Measurements from ENCODE around the gene NFKB2. TPM values are rescaled to one million over a fixed set of nuclear protein-coding genes. Genes with fewer than 3 reads are reported as not detected.

Gene NFKB2
- total and polyA plus RNA-seq, 2 of the 4 experiments (the other 2 are of a cell fraction): 16.1 to 32.3 TPM

DNA sequence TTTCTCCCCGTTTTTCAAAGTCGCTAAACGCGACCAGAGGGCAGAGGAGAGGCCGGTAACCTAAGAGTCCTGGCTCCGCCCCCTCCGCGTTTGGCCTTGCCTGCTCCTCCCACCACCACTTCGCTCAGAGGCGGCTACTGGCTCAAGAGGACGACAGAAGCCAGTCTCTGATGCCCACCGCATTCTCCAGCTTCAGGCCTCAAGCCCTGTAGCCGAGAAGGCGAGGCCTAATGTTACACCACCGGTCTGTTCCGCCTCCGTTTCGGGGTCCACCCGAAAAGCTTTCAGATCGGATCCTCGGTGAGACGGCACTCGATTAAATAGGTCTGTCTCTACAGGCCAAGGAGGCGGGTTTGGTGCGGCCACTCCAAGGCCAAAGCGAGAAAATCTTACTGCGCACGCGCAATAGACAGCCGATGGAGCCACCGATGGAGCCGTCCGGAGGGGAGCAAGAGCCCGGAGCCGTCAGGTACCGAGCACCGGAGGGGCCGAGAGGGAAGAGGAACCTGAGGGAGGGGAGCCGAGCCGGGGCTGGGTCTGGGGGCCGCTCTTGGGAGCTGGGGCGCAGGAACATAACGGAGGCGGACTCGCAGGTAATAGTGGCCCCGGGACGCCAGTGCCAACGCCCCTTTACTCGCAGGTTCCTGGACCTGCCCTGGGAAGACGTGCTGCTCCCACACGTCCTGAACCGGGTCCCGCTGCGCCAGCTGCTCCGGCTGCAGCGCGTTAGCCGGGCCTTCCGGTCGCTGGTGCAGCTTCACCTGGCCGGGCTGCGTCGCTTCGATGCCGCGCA lies 25.4 kb downstream of the NFKB2 start, which contains the start of gene FBXL15:
Gene FBXL15, plus strand, starts transcription at position 123 of the 793 bp plus-strand sequence. Its CDS starts 294 bp downstream, at position 417.
- Histone ChIP-seq H3K18ac (ENCODE audit: low read depth, low read length) (peak within 1 kb of the TSS; percentile 56), H4K91ac (ENCODE audit: insufficient read depth, low read depth, low read length) (peak within 1 kb of the TSS; percentile 97), H3K9me3 (ENCODE audit: control insufficient read depth, insufficient read depth, low read length) (no peaks in the 10 kb centered on the region), H2BK20ac (ENCODE audit: low read depth, low read length) (peak within 1 kb of the TSS; percentile 54), H3K4me3 (ENCODE audit: insufficient read depth, low read depth, low read length) (peak within 1 kb of the TSS; percentile 55), H2BK120ac (ENCODE audit: low read depth, low read length) (peak within 1 kb of the TSS; percentile 95), H3K27me3 (ENCODE audit: control insufficient read depth, insufficient read depth, low read length) (peaks cover 14% of the 10 kb centered on the region; the same call in 1 of the 2 replicates), H3K79me1 (ENCODE audit: low read depth in 1 of 2, low read length in 2 of 2) (peaks cover 0 to 28% of the 10 kb centered on the region in 2 experiments; a peak in 2 of 4 replicates), H3K27ac (ENCODE audit: insufficient read depth, low read length) (peak within 1 kb of the TSS; percentile 77), H4K5ac (ENCODE audit: low read depth, low read length) (peak within 1 kb of the TSS; percentile 69), H4K8ac (ENCODE audit: low read depth in 2 of 2, low read length in 2 of 2) (peak within 1 kb of the TSS; percentile 81 to 98), H3K9ac (ENCODE audit: low read depth, low read length) (peak within 1 kb of the TSS; percentile 69), H2AK5ac (ENCODE audit: low read depth, low read length) (peak within 1 kb of the TSS; percentile 43; the same call in 1 of the 2 replicates), H3K36me3 (ENCODE audit: control insufficient read depth, insufficient read depth, low read length) (peaks cover 6% of the 10 kb centered on the region; the same call in 1 of the 2 replicates), H3K4me1 (ENCODE audit: control insufficient read depth, insufficient read depth, low read length) (peaks cover 9% of the 10 kb centered on the region), H2BK15ac (ENCODE audit: low read depth, low read length) (peak within 1 kb of the TSS; percentile 95; the same call in 1 of the 3 replicates), H3K4ac (ENCODE audit: low read depth, low read length) (peak within 1 kb of the TSS; percentile 95), H3K56ac (ENCODE audit: extremely low read depth, insufficient read depth, low read length) (peak within 1 kb of the TSS; percentile 86), H2AK9ac (replicated peaks; ENCODE audit: low read depth, low read length, poor library complexity) (peak within 1 kb of the TSS; percentile 88), H3K9me1 (ENCODE audit: insufficient read depth, low read length) (peaks cover 9% of the 10 kb centered on the region; the same call in 1 of the 2 replicates), H2BK5ac (ENCODE audit: low read depth, low read length, poor library complexity, severe bottlenecking) (peak within 1 kb of the TSS; percentile 87), H2AFZ (replicated peaks; ENCODE audit: low read length, poor library complexity) (peak within 1 kb of the TSS; percentile 99), H4K20me1 (ENCODE audit: insufficient read depth, low read length) (no peaks in the 10 kb centered on the region), H3K14ac (replicated peaks; ENCODE audit: low read depth, low read length) (peak within 1 kb of the TSS; percentile 81), H3K23ac (ENCODE audit: low read depth, low read length) (peak within 1 kb of the TSS; percentile 74; the same call in 1 of the 2 replicates), H3K4me2 (ENCODE audit: low read depth, low read length) (peak within 1 kb of the TSS; percentile 89)
- in situ Hi-C loops (cut with MboI; ENCODE audit: low sequenced_read_pairs): no loop called here
- BruUV-seq (replicated peaks): no TSS peak
- dilution Hi-C loops (cut with HindIII; ENCODE audit: low sequenced_read_pairs, unreplicated experiment): no loop called here
- intact Hi-C loops (cut with micrococcal nuclease): loop anchor here (1.0 kb wide), 2 partner anchors 27 to 58 kb away; no protein-coding TSS in a partner anchor
- 0% methylated on average over 46 of the region's 66 CpGs; no CpG with 5 or more reads in 1 of the 2 experiments for WGBS, 2 experiments (ENCODE audit: extremely low coverage in 2 of 2, insufficient read length in 1 of 2)
- ChIA-PET CTCF (interaction anchor here (1.0 to 1.2 kb wide), 2 partner anchors 21 to 163 kb away, joined by 3 to 4 read pairs; no protein-coding TSS in a partner anchor), POLR2A (ENCODE audit: unreplicated experiment) (interaction anchor here (0.8 kb wide), 1 partner anchor 12 kb away, joined by 17 read pairs; the partner anchor contains the start of gene CUEDC2)
- ATAC-seq (ENCODE audit: low read depth) (peak; percentile 91), DNase-seq (peak; percentile 95)
- TF ChIP-seq, protein P1, sequence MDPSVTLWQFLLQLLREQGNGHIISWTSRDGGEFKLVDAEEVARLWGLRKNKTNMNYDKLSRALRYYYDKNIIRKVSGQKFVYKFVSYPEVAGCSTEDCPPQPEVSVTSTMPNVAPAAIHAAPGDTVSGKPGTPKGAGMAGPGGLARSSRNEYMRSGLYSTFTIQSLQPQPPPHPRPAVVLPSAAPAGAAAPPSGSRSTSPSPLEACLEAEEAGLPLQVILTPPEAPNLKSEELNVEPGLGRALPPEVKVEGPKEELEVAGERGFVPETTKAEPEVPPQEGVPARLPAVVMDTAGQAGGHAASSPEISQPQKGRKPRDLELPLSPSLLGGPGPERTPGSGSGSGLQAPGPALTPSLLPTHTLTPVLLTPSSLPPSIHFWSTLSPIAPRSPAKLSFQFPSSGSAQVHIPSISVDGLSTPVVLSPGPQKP (IDR thresholded peaks at IDR 0.05; ENCODE audit: borderline replicate concordance, low read depth, low read length): no peak
- 0 out of 2 replicates have a peak, but pooled peaks have one; percentile 14 for TF ChIP-seq CHD1 (IDR thresholded peaks at IDR 0.05; ENCODE audit: low read depth, low read length)
- TF ChIP-seq, protein P2, sequence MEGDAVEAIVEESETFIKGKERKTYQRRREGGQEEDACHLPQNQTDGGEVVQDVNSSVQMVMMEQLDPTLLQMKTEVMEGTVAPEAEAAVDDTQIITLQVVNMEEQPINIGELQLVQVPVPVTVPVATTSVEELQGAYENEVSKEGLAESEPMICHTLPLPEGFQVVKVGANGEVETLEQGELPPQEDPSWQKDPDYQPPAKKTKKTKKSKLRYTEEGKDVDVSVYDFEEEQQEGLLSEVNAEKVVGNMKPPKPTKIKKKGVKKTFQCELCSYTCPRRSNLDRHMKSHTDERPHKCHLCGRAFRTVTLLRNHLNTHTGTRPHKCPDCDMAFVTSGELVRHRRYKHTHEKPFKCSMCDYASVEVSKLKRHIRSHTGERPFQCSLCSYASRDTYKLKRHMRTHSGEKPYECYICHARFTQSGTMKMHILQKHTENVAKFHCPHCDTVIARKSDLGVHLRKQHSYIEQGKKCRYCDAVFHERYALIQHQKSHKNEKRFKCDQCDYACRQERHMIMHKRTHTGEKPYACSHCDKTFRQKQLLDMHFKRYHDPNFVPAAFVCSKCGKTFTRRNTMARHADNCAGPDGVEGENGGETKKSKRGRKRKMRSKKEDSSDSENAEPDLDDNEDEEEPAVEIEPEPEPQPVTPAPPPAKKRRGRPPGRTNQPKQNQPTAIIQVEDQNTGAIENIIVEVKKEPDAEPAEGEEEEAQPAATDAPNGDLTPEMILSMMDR (conservative IDR thresholded peaks at IDR 0.05; ENCODE audit: low read depth, low read length): no peak
- TF ChIP-seq RCOR1 (IDR thresholded peaks at IDR 0.05; ENCODE audit: insufficient replicate concordance, low read length): no peak
- no peak for TF ChIP-seq FOS (IDR thresholded peaks at IDR 0.05; ENCODE audit: low read depth, low read length)
- TF ChIP-seq POLR2A (IDR thresholded peaks at IDR 0.05; ENCODE audit: low read depth, low read length): 0 out of 2 replicates have a peak, but pooled peaks have one; percentile 23
- TF ChIP-seq, protein P3, sequence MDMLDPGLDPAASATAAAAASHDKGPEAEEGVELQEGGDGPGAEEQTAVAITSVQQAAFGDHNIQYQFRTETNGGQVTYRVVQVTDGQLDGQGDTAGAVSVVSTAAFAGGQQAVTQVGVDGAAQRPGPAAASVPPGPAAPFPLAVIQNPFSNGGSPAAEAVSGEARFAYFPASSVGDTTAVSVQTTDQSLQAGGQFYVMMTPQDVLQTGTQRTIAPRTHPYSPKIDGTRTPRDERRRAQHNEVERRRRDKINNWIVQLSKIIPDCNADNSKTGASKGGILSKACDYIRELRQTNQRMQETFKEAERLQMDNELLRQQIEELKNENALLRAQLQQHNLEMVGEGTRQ (IDR thresholded peaks at IDR 0.05; ENCODE audit: low read depth, low read length): no peak
- peak; percentile 58; the same call in 1 of the 2 replicates for TF ChIP-seq MXI1 (IDR thresholded peaks at IDR 0.05; ENCODE audit: borderline replicate concordance, low read depth, low read length)
- no peak for TF ChIP-seq MAFK (IDR thresholded peaks at IDR 0.05; ENCODE audit: low read depth, low read length)
- TF ChIP-seq SMC3 (IDR thresholded peaks at IDR 0.05; ENCODE audit: low read depth, low read length): 0 out of 2 replicates have a peak, but pooled peaks have one; percentile 12
- TF ChIP-seq BHLHE40 (IDR thresholded peaks at IDR 0.05; ENCODE audit: low read depth, low read length): no peak
- TF ChIP-seq RFX5 (IDR thresholded peaks at IDR 0.05; ENCODE audit: low read depth, low read length): peak; percentile 5; the same call in 1 of the 2 replicates

Measured in IMR-90 (cell line).